ENCODE results near the gene PLCXD1. TPM values are rescaled to one million over a fixed set of nuclear protein-coding genes. Genes with fewer than 3 reads are reported as not detected.
"Not testable (repeated sequence)": the region's sequence is repeated elsewhere in the genome, so short reads cannot be mapped to it uniquely, and the experiment has no call there.

Gene PLCXD1
- total RNA-seq, 1 experiment from 2014 or later, result 8.7 TPM

GRCh38 chrX:349702-350101, 68.5 kb downstream of the PLCXD1 start:
- H3K9me3 ChIP-seq (ENCODE audit: insufficient read depth, low read depth), result no peaks in the 10 kb centered on the region
- intact Hi-C loops (cut with micrococcal nuclease; ENCODE audit: unreplicated experiment), result no loop called here
- H3K4me1 ChIP-seq (replicated peaks; ENCODE audit: insufficient read depth), result no peaks in the 10 kb centered on the region
- no peak overlapping the region for H3K27ac ChIP-seq
- H3F3A ChIP-seq (ENCODE audit: insufficient read depth, low read depth), result no peaks in the 10 kb centered on the region
- H3K79me2 ChIP-seq (ENCODE audit: low read depth), result no peaks in the 10 kb centered on the region
- ChIA-PET CTCF (no interaction called here), POLR2A (ENCODE audit: unreplicated experiment) (no interaction called here)
- TF ChIP-seq, protein P1, sequence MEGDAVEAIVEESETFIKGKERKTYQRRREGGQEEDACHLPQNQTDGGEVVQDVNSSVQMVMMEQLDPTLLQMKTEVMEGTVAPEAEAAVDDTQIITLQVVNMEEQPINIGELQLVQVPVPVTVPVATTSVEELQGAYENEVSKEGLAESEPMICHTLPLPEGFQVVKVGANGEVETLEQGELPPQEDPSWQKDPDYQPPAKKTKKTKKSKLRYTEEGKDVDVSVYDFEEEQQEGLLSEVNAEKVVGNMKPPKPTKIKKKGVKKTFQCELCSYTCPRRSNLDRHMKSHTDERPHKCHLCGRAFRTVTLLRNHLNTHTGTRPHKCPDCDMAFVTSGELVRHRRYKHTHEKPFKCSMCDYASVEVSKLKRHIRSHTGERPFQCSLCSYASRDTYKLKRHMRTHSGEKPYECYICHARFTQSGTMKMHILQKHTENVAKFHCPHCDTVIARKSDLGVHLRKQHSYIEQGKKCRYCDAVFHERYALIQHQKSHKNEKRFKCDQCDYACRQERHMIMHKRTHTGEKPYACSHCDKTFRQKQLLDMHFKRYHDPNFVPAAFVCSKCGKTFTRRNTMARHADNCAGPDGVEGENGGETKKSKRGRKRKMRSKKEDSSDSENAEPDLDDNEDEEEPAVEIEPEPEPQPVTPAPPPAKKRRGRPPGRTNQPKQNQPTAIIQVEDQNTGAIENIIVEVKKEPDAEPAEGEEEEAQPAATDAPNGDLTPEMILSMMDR (conservative IDR thresholded peaks at IDR 0.05), result no peak
- no peak for TF ChIP-seq EZH2 (IDR thresholded peaks at IDR 0.05; ENCODE audit: low read depth)
- BruUV-seq (replicated peaks), result no TSS peak
- no peak overlapping the region for H3K4me2 ChIP-seq
- no peak overlapping the region for H2AFZ ChIP-seq
- H3K4me3 ChIP-seq, result no peak overlapping the region
- no peaks in the 10 kb centered on the region for H4K20me1 ChIP-seq (ENCODE audit: insufficient read depth)
- DNase-seq, result no peak
- no peaks in the 10 kb centered on the region for H3K9me2 ChIP-seq (ENCODE audit: insufficient read depth)
- no peaks in the 10 kb centered on the region for H3K36me3 ChIP-seq (ENCODE audit: low read depth)
- H3K27me3 ChIP-seq (ENCODE audit: insufficient read depth, low read depth), result no peaks in the 10 kb centered on the region

DNA sequence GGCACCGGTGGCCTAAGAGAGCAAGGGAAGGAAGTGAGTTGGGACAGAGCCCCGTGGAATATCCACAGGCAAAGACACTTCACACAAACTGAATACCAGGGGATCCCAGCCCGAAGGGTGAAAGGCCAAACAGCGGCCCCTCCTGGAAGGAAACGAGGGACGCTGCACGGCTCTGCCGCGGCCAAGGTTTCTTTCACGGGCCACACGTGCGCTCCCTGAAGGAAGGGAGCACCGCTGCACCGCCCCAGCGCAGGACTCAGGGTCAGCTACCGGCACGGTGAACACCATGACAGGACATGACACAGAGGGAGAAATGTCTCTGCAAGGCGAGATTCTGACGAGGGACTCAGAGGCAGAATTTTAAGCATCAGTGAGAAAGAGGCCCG, 69.0 kb downstream of the PLCXD1 start:
- intact Hi-C loops (cut with micrococcal nuclease; ENCODE audit: unreplicated experiment), result no loop called here
- no peak for DNase-seq
- TF ChIP-seq, protein P1 (conservative IDR thresholded peaks at IDR 0.05), result no peak
- no peak for TF ChIP-seq EZH2 (IDR thresholded peaks at IDR 0.05; ENCODE audit: low read depth)

GRCh38 chrX:350534-351323, 69.5 kb downstream of the PLCXD1 start:
- Histone ChIP-seq H3K36me3 (ENCODE audit: low read depth) (no peaks in the 10 kb centered on the region), H3K9me3 (ENCODE audit: insufficient read depth, low read depth) (no peaks in the 10 kb centered on the region), H2AFZ (no peak overlapping the region), H3K27ac (no peak overlapping the region), H4K20me1 (ENCODE audit: insufficient read depth) (no peaks in the 10 kb centered on the region), H3K9me2 (ENCODE audit: insufficient read depth) (no peaks in the 10 kb centered on the region), H3F3A (ENCODE audit: insufficient read depth, low read depth) (no peaks in the 10 kb centered on the region), H3K27me3 (ENCODE audit: insufficient read depth, low read depth) (no peaks in the 10 kb centered on the region), H3K4me2 (no peak overlapping the region), H3K4me3 (no peak overlapping the region), H3K79me2 (ENCODE audit: low read depth) (no peaks in the 10 kb centered on the region), H3K4me1 (replicated peaks; ENCODE audit: insufficient read depth) (no peaks in the 10 kb centered on the region)
- intact Hi-C loops (cut with micrococcal nuclease; ENCODE audit: unreplicated experiment), result no loop called here
- BruUV-seq (replicated peaks), result no TSS peak
- no peak for DNase-seq
- CTCF ChIA-PET, result no interaction called here
- no peak for TF ChIP-seq EZH2 (IDR thresholded peaks at IDR 0.05; ENCODE audit: low read depth)
- TF ChIP-seq, protein P1 (conservative IDR thresholded peaks at IDR 0.05), result no peak
- POLR2A ChIA-PET (ENCODE audit: unreplicated experiment), result no interaction called here

More for the DNA sequence above, 69.0 kb downstream of the PLCXD1 start:
- Histone ChIP-seq H3K4me2 (no peak overlapping the region), H3K9me3 (ENCODE audit: insufficient read depth, low read depth) (no peaks in the 10 kb centered on the region), H3K4me3 (no peak overlapping the region), H4K20me1 (ENCODE audit: insufficient read depth) (no peaks in the 10 kb centered on the region), H3K9me2 (ENCODE audit: insufficient read depth) (no peaks in the 10 kb centered on the region), H3F3A (ENCODE audit: insufficient read depth, low read depth) (no peaks in the 10 kb centered on the region), H3K79me2 (ENCODE audit: low read depth) (no peaks in the 10 kb centered on the region), H3K36me3 (ENCODE audit: low read depth) (no peaks in the 10 kb centered on the region), H3K4me1 (replicated peaks; ENCODE audit: insufficient read depth) (no peaks in the 10 kb centered on the region), H2AFZ (no peak overlapping the region), H3K27ac (no peak overlapping the region), H3K27me3 (ENCODE audit: insufficient read depth, low read depth) (no peaks in the 10 kb centered on the region)
- POLR2A ChIA-PET (ENCODE audit: unreplicated experiment), result no interaction called here
- BruUV-seq (replicated peaks), result no TSS peak
- CTCF ChIA-PET, result no interaction called here

GRCh38 chrX:351324-351641, 70.1 kb downstream of the PLCXD1 start:
- POLR2A ChIA-PET (ENCODE audit: unreplicated experiment); H3F3A ChIP-seq (ENCODE audit: insufficient read depth, low read depth); H3K4me3 ChIP-seq; DNase-seq; H3K4me2 ChIP-seq; H3K27ac ChIP-seq; H3K27me3 ChIP-seq (ENCODE audit: insufficient read depth, low read depth); H4K20me1 ChIP-seq (ENCODE audit: insufficient read depth); H3K4me1 ChIP-seq (replicated peaks; ENCODE audit: insufficient read depth); H3K79me2 ChIP-seq (ENCODE audit: low read depth); CTCF ChIA-PET; intact Hi-C loops (cut with micrococcal nuclease; ENCODE audit: unreplicated experiment); H3K9me2 ChIP-seq (ENCODE audit: insufficient read depth); BruUV-seq (replicated peaks); H3K9me3 ChIP-seq (ENCODE audit: insufficient read depth, low read depth); H3K36me3 ChIP-seq (ENCODE audit: low read depth); H2AFZ ChIP-seq: not testable (repeated sequence)
